H1 (cell line): ENCODE results near the gene DDR1. TPM values are rescaled to one million over a fixed set of nuclear protein-coding genes. Genes with fewer than 3 reads are reported as not detected.

Source experiments
- SUZ12 ChIP-seq: fragments of 200-600 bp; sonication (generic); IDR thresholded peaks from 2 replicates; pipeline ENCODE4 v1.6.1; 2012; ENCODE audit warnings: mild to moderate bottlenecking, inconsistent platforms, low read length, moderate library complexity, mixed read lengths
- polyA plus RNA-seq, 7 experiments: library from polyadenylated mRNA; depleted of rRNA in 3 of 7; stranded (reverse) in 5 of 7; unstranded in 2 of 7; fragments of >200 nt in 5 of 7; fragments of 200-250 nt in 2 of 7; gene quantifications; 1 replicate in 5 of 7; 2 replicates in 1 of 7; 4 replicates in 1 of 7; pipeline versions ENCODE4 v1.2.1 to v1.2.3, GENCODE V29; 2011 to 2013; ENCODE audit warnings: missing spikeins in 2 of 7, mixed read lengths in 2 of 7
- total RNA-seq: library from RNA; stranded (reverse); fragmentation: NEBNext Ultra II Directional; extraction: Animal tissue kit (Norgen Biotek cat#: 25700); gene quantifications from 2 replicates; pipeline ENCODE4 v1.2.1, GENCODE V29; 2021
- TF ChIP-seq, protein P1 (sequence below): fragments of 300-600 bp; sonication (generic); IDR thresholded peaks from 2 replicates; pipeline ENCODE4 v1.7.1; 2012; ENCODE audit warnings: low read length, moderate library complexity, mild to moderate bottlenecking, inconsistent platforms; ENCODE audit not compliant: insufficient replicate concordance
- TF ChIP-seq, protein P2 (sequence below): IDR thresholded peaks from 2 replicates; pipeline ENCODE4 v1.6.1; 2012; ENCODE audit warnings: inconsistent platforms

DDR1 gene
- total and polyA plus RNA-seq, 2 of the 8 experiments (the other 6 are each of a cell fraction or from before 2014, with no cell fraction given): 99.4 to 181 TPM

DNA sequence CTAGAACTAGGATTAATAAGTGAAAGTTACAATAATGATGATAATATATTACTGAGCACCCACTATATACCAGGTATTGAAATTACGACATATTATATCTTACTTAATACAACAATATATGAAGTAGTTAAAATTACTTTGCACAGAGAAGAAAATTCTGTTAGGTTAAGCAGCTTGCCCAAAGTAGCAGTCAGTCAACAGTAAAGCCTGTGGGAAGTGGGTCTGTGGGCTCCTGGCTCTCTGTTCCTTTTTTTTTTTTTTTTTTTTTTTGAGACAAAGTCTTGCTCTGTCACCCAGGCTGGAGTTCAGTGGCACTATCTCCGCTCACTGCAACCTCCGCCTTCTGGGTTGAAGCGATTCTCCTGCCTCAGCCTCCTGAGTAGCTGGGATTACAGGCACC is 18.9 kb downstream of the DDR1 start (continued):
- TF ChIP-seq, protein P1, sequence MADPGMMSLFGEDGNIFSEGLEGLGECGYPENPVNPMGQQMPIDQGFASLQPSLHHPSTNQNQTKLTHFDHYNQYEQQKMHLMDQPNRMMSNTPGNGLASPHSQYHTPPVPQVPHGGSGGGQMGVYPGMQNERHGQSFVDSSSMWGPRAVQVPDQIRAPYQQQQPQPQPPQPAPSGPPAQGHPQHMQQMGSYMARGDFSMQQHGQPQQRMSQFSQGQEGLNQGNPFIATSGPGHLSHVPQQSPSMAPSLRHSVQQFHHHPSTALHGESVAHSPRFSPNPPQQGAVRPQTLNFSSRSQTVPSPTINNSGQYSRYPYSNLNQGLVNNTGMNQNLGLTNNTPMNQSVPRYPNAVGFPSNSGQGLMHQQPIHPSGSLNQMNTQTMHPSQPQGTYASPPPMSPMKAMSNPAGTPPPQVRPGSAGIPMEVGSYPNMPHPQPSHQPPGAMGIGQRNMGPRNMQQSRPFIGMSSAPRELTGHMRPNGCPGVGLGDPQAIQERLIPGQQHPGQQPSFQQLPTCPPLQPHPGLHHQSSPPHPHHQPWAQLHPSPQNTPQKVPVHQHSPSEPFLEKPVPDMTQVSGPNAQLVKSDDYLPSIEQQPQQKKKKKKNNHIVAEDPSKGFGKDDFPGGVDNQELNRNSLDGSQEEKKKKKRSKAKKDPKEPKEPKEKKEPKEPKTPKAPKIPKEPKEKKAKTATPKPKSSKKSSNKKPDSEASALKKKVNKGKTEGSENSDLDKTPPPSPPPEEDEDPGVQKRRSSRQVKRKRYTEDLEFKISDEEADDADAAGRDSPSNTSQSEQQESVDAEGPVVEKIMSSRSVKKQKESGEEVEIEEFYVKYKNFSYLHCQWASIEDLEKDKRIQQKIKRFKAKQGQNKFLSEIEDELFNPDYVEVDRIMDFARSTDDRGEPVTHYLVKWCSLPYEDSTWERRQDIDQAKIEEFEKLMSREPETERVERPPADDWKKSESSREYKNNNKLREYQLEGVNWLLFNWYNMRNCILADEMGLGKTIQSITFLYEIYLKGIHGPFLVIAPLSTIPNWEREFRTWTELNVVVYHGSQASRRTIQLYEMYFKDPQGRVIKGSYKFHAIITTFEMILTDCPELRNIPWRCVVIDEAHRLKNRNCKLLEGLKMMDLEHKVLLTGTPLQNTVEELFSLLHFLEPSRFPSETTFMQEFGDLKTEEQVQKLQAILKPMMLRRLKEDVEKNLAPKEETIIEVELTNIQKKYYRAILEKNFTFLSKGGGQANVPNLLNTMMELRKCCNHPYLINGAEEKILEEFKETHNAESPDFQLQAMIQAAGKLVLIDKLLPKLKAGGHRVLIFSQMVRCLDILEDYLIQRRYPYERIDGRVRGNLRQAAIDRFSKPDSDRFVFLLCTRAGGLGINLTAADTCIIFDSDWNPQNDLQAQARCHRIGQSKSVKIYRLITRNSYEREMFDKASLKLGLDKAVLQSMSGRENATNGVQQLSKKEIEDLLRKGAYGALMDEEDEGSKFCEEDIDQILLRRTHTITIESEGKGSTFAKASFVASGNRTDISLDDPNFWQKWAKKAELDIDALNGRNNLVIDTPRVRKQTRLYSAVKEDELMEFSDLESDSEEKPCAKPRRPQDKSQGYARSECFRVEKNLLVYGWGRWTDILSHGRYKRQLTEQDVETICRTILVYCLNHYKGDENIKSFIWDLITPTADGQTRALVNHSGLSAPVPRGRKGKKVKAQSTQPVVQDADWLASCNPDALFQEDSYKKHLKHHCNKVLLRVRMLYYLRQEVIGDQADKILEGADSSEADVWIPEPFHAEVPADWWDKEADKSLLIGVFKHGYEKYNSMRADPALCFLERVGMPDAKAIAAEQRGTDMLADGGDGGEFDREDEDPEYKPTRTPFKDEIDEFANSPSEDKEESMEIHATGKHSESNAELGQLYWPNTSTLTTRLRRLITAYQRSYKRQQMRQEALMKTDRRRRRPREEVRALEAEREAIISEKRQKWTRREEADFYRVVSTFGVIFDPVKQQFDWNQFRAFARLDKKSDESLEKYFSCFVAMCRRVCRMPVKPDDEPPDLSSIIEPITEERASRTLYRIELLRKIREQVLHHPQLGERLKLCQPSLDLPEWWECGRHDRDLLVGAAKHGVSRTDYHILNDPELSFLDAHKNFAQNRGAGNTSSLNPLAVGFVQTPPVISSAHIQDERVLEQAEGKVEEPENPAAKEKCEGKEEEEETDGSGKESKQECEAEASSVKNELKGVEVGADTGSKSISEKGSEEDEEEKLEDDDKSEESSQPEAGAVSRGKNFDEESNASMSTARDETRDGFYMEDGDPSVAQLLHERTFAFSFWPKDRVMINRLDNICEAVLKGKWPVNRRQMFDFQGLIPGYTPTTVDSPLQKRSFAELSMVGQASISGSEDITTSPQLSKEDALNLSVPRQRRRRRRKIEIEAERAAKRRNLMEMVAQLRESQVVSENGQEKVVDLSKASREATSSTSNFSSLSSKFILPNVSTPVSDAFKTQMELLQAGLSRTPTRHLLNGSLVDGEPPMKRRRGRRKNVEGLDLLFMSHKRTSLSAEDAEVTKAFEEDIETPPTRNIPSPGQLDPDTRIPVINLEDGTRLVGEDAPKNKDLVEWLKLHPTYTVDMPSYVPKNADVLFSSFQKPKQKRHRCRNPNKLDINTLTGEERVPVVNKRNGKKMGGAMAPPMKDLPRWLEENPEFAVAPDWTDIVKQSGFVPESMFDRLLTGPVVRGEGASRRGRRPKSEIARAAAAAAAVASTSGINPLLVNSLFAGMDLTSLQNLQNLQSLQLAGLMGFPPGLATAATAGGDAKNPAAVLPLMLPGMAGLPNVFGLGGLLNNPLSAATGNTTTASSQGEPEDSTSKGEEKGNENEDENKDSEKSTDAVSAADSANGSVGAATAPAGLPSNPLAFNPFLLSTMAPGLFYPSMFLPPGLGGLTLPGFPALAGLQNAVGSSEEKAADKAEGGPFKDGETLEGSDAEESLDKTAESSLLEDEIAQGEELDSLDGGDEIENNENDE: no peak
- TF ChIP-seq, protein P2, sequence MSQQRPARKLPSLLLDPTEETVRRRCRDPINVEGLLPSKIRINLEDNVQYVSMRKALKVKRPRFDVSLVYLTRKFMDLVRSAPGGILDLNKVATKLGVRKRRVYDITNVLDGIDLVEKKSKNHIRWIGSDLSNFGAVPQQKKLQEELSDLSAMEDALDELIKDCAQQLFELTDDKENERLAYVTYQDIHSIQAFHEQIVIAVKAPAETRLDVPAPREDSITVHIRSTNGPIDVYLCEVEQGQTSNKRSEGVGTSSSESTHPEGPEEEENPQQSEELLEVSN: no peak
- no peak for TF ChIP-seq SUZ12
